K562 (cell line): Measurements from ENCODE around the gene ASPHD1. TPM values are rescaled to one million over a fixed set of nuclear protein-coding genes. Genes with fewer than 3 reads are reported as not detected.

Source experiments
- CBX1 ChIP-seq: sonication (generic); IDR thresholded peaks from 2 replicates; pipeline ENCODE4 v1.6.1; 2016; ENCODE audit warnings: antibody characterized with exemption, low read depth, mild to moderate bottlenecking
- CBX8 ChIP-seq: fragments of 200-600 bp; sonication (generic); IDR thresholded peaks from 2 replicates; pipeline ENCODE4 v1.6.1; 2012; ENCODE audit warnings: borderline replicate concordance, mixed run types, low read depth, mild to moderate bottlenecking, moderate library complexity, mixed read lengths, low read length, control low read depth, inconsistent platforms; ENCODE audit not compliant: poor library complexity, severe bottlenecking; ENCODE audit errors: extremely low read depth
- CREM ChIP-seq: IDR thresholded peaks from 2 replicates; pipeline ENCODE4 v1.6.1; 2014; ENCODE audit warnings: antibody characterized with exemption, low read depth
- E2F5 ChIP-seq: sonication (generic); formaldehyde crosslinking; IDR thresholded peaks from 2 replicates; pipeline ENCODE4 v1.8.0; 2022; ENCODE audit warnings: mild to moderate bottlenecking, missing genetic modification reagents
- FOXA3 ChIP-seq, 2 experiments: fragments of 450-650 bp in 1 of 2; sonication (generic) in 1 of 2; formaldehyde crosslinking; IDR thresholded peaks in 1 of 2; conservative IDR thresholded peaks in 1 of 2; 2 replicates each; pipeline versions ENCODE4 v1.4.0 to v1.8.0; 2020 to 2022; ENCODE audit warnings: mild to moderate bottlenecking in 2 of 2, missing genetic modification reagents in 1 of 2
- HES1 ChIP-seq: fragments of 450-650 bp; IDR thresholded peaks from 2 replicates; pipeline ENCODE4 v1.6.1; 2016; ENCODE audit warnings: low read depth, mild to moderate bottlenecking, moderate library complexity
- KLF13 ChIP-seq: fragments of 450-650 bp; IDR thresholded peaks from 2 replicates; pipeline ENCODE4 v1.6.1; 2016; ENCODE audit warnings: missing genetic modification characterization, low read depth, mild to moderate bottlenecking, missing compliant biosample characterization, moderate library complexity, borderline replicate concordance
- MEIS2 ChIP-seq: fragments of 450-650 bp; IDR thresholded peaks from 2 replicates; pipeline ENCODE4 v1.6.1; 2014; ENCODE audit warnings: mild to moderate bottlenecking; ENCODE audit not compliant: partially characterized antibody
- RB1 ChIP-seq: fragments of 450-650 bp; IDR thresholded peaks from 2 replicates; pipeline ENCODE4 v1.6.1; 2017; ENCODE audit warnings: low read depth, mild to moderate bottlenecking
- SIN3A ChIP-seq, 2 experiments: fragments of 150-350 bp in 1 of 2; IDR thresholded peaks; 2 replicates each; pipeline ENCODE4 v1.6.1; 2011 to 2016; ENCODE audit warnings: borderline replicate concordance in 2 of 2, low read depth in 2 of 2, low read length in 2 of 2, mild to moderate bottlenecking in 2 of 2, moderate library complexity in 2 of 2; ENCODE audit not compliant: control insufficient read depth in 1 of 2
- SMARCA5 ChIP-seq: fragments of 450-650 bp; IDR thresholded peaks from 2 replicates; pipeline ENCODE4 v1.6.1; 2016
- SREBF1 ChIP-seq: fragments of 150-350 bp; IDR thresholded peaks from 2 replicates; pipeline ENCODE4 v1.6.1; 2014; ENCODE audit warnings: antibody characterized with exemption, low read depth, low read length, borderline replicate concordance
- YY1 ChIP-seq, 3 experiments: IDR thresholded peaks; 2 replicates each; pipeline ENCODE4 v1.6.1; 2011; ENCODE audit warnings: low read length in 2 of 3, mild to moderate bottlenecking in 2 of 3, moderate library complexity in 2 of 3, borderline replicate concordance in 1 of 3, control low read depth in 1 of 3, low read depth in 1 of 3; ENCODE audit not compliant: insufficient read depth in 3 of 3, insufficient replicate concordance in 2 of 3, control insufficient read depth in 1 of 3, insufficient read length in 1 of 3; ENCODE audit errors: extremely low read depth in 1 of 3
- ZC3H4 ChIP-seq: sonication (generic); formaldehyde crosslinking; IDR thresholded peaks from 2 replicates; pipeline ENCODE4 v1.9.0; 2021; ENCODE audit warnings: missing genetic modification reagents, borderline replicate concordance
- ZFP30 ChIP-seq: fragments of 250-450 bp; sonication (Bioruptor Pico); IDR thresholded peaks from 2 replicates; pipeline ENCODE4 v1.8.0; 2022; ENCODE audit warnings: moderate library complexity, mild to moderate bottlenecking, inconsistent platforms, borderline replicate concordance
- polyA plus RNA-seq, 8 experiments: library from polyadenylated mRNA; depleted of rRNA in 4 of 8; stranded (reverse) in 5 of 8; unstranded in 3 of 8; fragments of >200 nt; fragmentation: Nextera tagmentation in 2 of 8; fragmentation: Illumina TruSeq in 1 of 8; extraction: Ambion mirVana in 2 of 8; extraction: Trizol in 1 of 8; gene quantifications; 2 replicates each; pipeline versions ENCODE4 v1.2.1 to v1.2.3, GENCODE V29; 2011 to 2014; ENCODE audit warnings: inconsistent platforms in 1 of 8, missing spikeins in 1 of 8
- total RNA-seq, 7 experiments: library from RNA; depleted of rRNA in 6 of 7; stranded (reverse); fragments of >200 nt in 6 of 7; fragmentation: Illumina TruSeq in 2 of 7; extraction: Trizol in 2 of 7; gene quantifications; 2 replicates each; pipeline versions ENCODE4 v1.2.1 to v1.2.3, GENCODE V29; 2011 to 2021; ENCODE audit warnings: low replicate concordance in 1 of 7

The ASPHD1 gene
- total and polyA plus RNA-seq, 9 of the 15 experiments (the other 6 are each of a cell fraction or from before 2014, with no cell fraction given), result 0.03 to 0.70 (median 0.24) TPM; not detected in 5

- TF ChIP-seq YY1 (IDR thresholded peaks at IDR 0.05; ENCODE audit: borderline replicate concordance in 1 of 3, control insufficient read depth in 1 of 3, extremely low read depth in 1 of 3, insufficient read depth in 3 of 3, insufficient read length in 1 of 3, insufficient replicate concordance in 2 of 3, low read depth in 1 of 3, low read length in 2 of 3), result no peak
- TF ChIP-seq FOXA3 (CRISPR knock-in tag; conservative IDR thresholded peaks at IDR 0.05 in 1 of 2, IDR thresholded peaks at IDR 0.05 in 1 of 2), result no peak
- no peak for TF ChIP-seq SREBF1
- peak; percentile 24 for TF ChIP-seq MEIS2
- peak; percentile 98 for TF ChIP-seq SMARCA5
- TF ChIP-seq CBX1, result 0 out of 2 replicates have a peak, but pooled peaks have one; percentile 45
- TF ChIP-seq CREM, result peak; percentile 62
- TF ChIP-seq HES1, result no peak; the same call in 1 of the 2 replicates
- no peak for TF ChIP-seq E2F5 (CRISPR knock-in tag)
- TF ChIP-seq ZFP30 (CRISPR knock-in tag), result no peak
- TF ChIP-seq SIN3A (IDR thresholded peaks at IDR 0.05; ENCODE audit: borderline replicate concordance in 2 of 2, control insufficient read depth in 1 of 2, low read depth in 2 of 2, low read length in 2 of 2), result no peak
- no peak for TF ChIP-seq CBX8
- no peak for TF ChIP-seq RB1
- TF ChIP-seq KLF13, result no peak
- TF ChIP-seq ZC3H4, result no peak
These were observed 43.8 kb downstream of the ASPHD1 start (continued) for GRCh38 chr16:29943846-29944799.
